PFSK-1 (cell line): ENCODE results near the gene SERINC2.

Experiments
- POLR2AphosphoS5 ChIP-seq: IDR thresholded peaks from 2 replicates; pipeline ENCODE4 v1.6.1; 2012; ENCODE audit warnings: low read depth, mild to moderate bottlenecking, control low read depth, low read length, moderate library complexity
- SIN3A ChIP-seq: IDR thresholded peaks from 2 replicates; pipeline ENCODE4 v1.6.1; 2012; ENCODE audit warnings: mild to moderate bottlenecking, low read length, moderate library complexity, borderline replicate concordance; ENCODE audit not compliant: insufficient read depth
- TAF1 ChIP-seq: IDR thresholded peaks from 2 replicates; pipeline ENCODE4 v1.6.1; 2012; ENCODE audit warnings: low read length, control low read depth, borderline replicate concordance; ENCODE audit not compliant: insufficient read depth
- TF ChIP-seq, protein P1 (sequence below), 2 experiments: IDR thresholded peaks; 2 replicates each; pipeline versions ENCODE4 v1.6.1 to v1.8.0; 2011 to 2012; ENCODE audit warnings: low read depth in 2 of 2, low read length in 2 of 2, control low read depth in 1 of 2, inconsistent platforms in 1 of 2, mild to moderate bottlenecking in 1 of 2, moderate library complexity in 1 of 2; ENCODE audit not compliant: insufficient read depth in 1 of 2

DNA sequence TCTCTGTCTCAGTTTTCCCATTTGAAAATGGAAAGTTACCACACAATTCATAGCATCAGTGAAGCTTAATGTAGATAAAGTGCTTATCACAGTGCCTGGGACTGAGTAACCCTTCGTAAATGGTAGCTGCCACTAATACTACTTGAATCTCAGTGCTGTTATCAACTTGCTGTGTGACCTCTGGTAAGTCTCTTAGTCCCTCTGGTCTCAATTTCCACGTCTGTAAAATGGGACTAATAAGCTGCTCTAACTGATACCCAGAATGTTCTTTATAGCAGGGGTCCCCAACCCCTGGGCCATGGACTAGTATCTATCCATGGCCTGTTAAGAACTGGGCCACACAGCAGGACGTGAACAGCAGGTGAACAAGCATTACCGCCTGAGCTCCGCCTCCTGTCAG, 7.7 kb downstream of the SERINC2 start:
- TF ChIP-seq SIN3A (no peak), POLR2AphosphoS5 (no peak), TAF1 (no peak)
- TF ChIP-seq, protein P1, sequence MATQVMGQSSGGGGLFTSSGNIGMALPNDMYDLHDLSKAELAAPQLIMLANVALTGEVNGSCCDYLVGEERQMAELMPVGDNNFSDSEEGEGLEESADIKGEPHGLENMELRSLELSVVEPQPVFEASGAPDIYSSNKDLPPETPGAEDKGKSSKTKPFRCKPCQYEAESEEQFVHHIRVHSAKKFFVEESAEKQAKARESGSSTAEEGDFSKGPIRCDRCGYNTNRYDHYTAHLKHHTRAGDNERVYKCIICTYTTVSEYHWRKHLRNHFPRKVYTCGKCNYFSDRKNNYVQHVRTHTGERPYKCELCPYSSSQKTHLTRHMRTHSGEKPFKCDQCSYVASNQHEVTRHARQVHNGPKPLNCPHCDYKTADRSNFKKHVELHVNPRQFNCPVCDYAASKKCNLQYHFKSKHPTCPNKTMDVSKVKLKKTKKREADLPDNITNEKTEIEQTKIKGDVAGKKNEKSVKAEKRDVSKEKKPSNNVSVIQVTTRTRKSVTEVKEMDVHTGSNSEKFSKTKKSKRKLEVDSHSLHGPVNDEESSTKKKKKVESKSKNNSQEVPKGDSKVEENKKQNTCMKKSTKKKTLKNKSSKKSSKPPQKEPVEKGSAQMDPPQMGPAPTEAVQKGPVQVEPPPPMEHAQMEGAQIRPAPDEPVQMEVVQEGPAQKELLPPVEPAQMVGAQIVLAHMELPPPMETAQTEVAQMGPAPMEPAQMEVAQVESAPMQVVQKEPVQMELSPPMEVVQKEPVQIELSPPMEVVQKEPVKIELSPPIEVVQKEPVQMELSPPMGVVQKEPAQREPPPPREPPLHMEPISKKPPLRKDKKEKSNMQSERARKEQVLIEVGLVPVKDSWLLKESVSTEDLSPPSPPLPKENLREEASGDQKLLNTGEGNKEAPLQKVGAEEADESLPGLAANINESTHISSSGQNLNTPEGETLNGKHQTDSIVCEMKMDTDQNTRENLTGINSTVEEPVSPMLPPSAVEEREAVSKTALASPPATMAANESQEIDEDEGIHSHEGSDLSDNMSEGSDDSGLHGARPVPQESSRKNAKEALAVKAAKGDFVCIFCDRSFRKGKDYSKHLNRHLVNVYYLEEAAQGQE (IDR thresholded peaks at IDR 0.05; ENCODE audit: insufficient read depth in 1 of 2, low read depth in 2 of 2, low read length in 2 of 2): no peak
